ENCODE data around the gene CAV1.
A peak's percentile ranks its signal among the peaks of the same experiment; 100 is the strongest.

Gene CAV1

DNA sequence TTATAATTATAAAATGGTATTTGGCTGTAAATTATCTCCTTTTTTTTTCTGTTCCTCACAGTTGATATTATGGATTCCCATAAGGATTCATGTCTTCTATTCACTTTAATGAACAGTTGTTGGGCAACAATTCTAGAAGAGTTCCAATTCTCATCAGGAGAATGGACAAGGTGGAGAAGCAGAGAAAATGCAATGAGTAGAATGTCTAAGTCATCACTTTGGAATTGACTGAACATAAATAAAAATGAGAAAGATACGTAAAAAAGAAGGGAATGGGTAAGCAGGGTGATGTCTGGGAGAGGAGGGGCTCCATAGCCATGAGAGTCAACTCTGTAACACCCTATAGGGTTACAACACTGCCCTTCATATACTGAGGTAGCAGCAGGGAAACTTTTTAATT is 27.1 kb upstream of the CAV1 start:
- no peak for TF ChIP-seq CTCF (IDR thresholded peaks at IDR 0.05; ENCODE audit: borderline replicate concordance, control extremely low read depth, extremely low read depth, insufficient read depth, missing control alignments)
- in situ Hi-C loops (cut with MboI; ENCODE audit: low sequenced_read_pairs, unreplicated experiment): no loop called here
- no peak for DNase-seq (ENCODE audit: low spot score)

DNA sequence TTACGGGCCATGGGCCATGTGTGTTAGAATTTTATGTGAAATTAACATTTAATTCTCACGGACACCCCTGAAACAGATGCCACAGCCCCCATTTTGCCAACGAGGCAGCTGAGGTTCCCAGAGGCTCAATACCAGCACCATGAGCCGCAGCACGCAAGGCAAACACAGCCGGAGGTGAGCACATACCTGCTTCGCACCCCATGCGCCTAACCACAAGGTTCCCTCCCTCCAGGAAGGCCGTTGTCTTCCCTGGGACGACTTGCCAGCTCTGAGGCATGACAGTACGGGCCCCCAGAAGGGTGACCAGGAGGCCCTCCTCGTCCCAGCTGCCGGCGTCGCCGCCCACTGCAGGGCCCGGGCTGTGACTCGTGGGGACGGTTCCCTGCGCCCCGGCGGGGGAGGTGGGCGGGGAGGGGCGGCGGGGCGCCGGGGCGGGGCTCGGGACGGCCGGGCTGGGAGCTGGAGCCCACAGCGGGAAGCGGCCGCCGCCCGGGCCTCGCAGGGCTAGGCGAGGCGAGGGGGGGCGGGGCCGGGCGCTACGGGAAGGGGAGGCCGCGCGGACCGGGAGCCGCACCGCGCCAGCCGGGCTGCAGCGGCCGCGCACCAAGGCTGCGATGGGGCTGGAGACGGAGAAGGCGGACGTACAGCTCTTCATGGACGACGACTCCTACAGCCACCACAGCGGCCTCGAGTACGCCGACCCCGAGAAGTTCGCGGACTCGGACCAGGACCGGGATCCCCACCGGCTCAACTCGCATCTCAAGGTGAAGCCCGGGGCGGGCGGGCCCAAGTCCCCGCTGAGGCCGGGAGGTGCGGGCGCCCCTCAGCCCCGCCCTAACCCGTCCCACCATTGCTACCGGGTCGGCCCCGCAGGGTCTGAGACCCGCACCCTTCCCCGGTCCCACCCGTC is 25.4 kb upstream of the CAV1 start, which contains the start of gene CAV2:
Gene CAV2 (plus strand): TSS at position 571 of the 910 bp plus-strand sequence. CDS start 44 bp downstream, at position 615.
- DNase-seq (ENCODE audit: low spot score): peak; percentile 50
- in situ Hi-C loops (cut with MboI; ENCODE audit: low sequenced_read_pairs, unreplicated experiment): no loop called here
- TF ChIP-seq CTCF (IDR thresholded peaks at IDR 0.05; ENCODE audit: borderline replicate concordance, control extremely low read depth, extremely low read depth, insufficient read depth, missing control alignments): no peak

DNA sequence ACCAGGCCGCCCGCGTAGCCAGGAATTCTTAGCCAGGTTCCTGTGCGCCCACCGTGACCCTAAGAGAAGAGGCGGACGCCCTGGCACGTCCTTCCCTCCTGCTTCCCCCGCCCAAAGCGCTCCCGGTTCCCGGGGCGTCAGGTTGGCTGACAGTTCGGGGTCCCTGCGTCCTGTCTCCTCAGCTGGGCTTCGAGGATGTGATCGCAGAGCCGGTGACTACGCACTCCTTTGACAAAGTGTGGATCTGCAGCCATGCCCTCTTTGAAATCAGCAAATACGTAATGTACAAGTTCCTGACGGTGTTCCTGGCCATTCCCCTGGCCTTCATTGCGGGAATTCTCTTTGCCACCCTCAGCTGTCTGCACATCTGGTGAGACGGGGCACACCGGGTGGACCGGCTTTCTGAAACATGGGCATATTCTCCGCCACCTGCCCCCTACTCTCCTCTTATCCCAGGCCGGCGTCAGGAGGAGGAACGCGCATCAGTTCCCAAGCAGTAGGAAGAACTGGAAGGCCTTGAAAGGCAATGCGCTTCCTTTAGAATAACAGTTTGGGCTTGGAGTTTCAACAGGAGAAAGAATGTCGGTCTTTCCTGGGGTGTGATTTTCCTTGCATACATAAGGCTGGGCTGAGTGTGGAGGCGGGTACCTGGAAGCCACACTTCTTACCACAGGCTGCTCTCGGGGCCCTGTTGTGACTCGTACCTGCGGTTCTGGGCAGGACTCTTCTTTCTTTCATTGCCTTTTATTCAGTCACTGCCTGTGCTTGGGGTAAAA is 24.6 kb upstream of the CAV1 start:
- DNase-seq (ENCODE audit: low spot score): peak; percentile 18
- in situ Hi-C loops (cut with MboI; ENCODE audit: low sequenced_read_pairs, unreplicated experiment): no loop called here
- TF ChIP-seq CTCF (IDR thresholded peaks at IDR 0.05; ENCODE audit: borderline replicate concordance, control extremely low read depth, extremely low read depth, insufficient read depth, missing control alignments): no peak

- in situ Hi-C loops (cut with MboI; ENCODE audit: low sequenced_read_pairs, unreplicated experiment): no loop called here
- DNase-seq (ENCODE audit: low spot score): no peak
- TF ChIP-seq CTCF (IDR thresholded peaks at IDR 0.05; ENCODE audit: borderline replicate concordance, control extremely low read depth, extremely low read depth, insufficient read depth, missing control alignments): no peak
Measured at GRCh38 chr7:116501425-116502167, 23.2 kb upstream of the CAV1 start.

DNA sequence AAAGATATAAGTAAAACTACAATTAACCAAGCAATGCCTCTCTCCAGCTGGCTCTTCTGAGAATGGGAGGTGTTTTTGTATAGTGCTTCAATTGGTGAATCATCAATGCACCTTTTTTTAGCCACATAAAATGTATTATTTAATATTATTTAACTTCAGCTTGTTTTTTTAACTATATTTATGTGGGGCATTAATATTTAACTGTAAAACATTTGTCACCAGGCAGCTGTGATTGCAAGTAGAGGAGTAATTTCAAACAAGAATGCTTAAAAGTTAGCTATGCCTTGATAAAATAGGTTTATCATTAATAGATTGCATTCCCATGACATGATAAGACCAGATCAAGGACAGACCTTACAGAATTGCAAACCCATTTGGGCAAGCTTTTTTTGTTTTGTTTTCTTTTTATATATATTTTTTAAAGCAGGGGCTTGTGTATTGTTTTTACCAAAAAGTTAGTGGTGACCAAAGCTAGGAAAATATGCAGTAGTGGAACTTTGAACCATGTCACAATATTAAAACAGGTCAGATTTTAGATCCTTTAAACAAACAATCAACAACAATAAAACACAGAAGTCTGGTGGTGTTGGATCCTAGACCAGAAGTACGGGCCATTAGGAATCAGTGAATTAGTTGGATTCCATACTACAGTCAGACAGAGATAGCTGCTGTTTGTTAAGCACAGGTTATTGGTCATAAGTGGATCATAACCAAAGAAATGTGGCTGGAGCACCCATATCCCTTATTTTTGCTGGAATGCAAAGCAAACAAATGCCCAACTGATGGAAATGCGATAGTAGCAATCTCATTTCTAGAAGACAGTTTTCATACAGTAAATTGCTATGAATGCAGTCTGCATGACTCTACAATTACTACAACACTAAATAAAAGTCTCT is 22.4 kb upstream of the CAV1 start:
- TF ChIP-seq CTCF (IDR thresholded peaks at IDR 0.05; ENCODE audit: borderline replicate concordance, control extremely low read depth, extremely low read depth, insufficient read depth, missing control alignments): no peak
- in situ Hi-C loops (cut with MboI; ENCODE audit: low sequenced_read_pairs, unreplicated experiment): no loop called here
- DNase-seq (ENCODE audit: low spot score): no peak

Data from GM13976 (cell line).